ENCODE measurements around the gene TPO. TPM values are rescaled to one million over a fixed set of nuclear protein-coding genes. Genes with fewer than 3 reads are reported as not detected.
A peak's percentile ranks its signal among the peaks of the same experiment; 100 is the strongest.
"Not testable (repeated sequence)": the region's sequence is repeated elsewhere in the genome, so short reads cannot be mapped to it uniquely, and the experiment has no call there.

The TPO gene
- polyA plus RNA-seq, 1 donor = 0.20 TPM

- DNase-seq = no peak
Observed at GRCh38 chr2:1405124-1405523, 8.1 kb upstream of the TPO start.

- DNase-seq = no peak
Observed at GRCh38 chr2:1405967-1406366, 7.3 kb upstream of the TPO start.

GRCh38 chr2:1406434-1406833 is 6.8 kb upstream of the TPO start:
- DNase-seq = no peak

- DNase-seq = peak; percentile 40
Observed at GRCh38 chr2:1407950-1408675, 5.2 kb upstream of the TPO start.

GRCh38 chr2:1414121-1414520 is 858 bp downstream of the TPO start:
- DNase-seq = no peak

GRCh38 chr2:1414901-1415300 is 1.6 kb downstream of the TPO start:
- DNase-seq = not testable (repeated sequence)

- DNase-seq = no peak
Observed at GRCh38 chr2:1415501-1415900, 2.2 kb downstream of the TPO start.

- DNase-seq = no peak
Observed at GRCh38 chr2:1418566-1418965, 5.3 kb downstream of the TPO start.

- DNase-seq = no peak
Observed at GRCh38 chr2:1420746-1421480, 7.7 kb downstream of the TPO start.

GRCh38 chr2:1421731-1422130 is 8.5 kb downstream of the TPO start:
- DNase-seq = no peak

- no peak for DNase-seq
Observed at GRCh38 chr2:1422131-1422530, 8.9 kb downstream of the TPO start.

GRCh38 chr2:1422716-1423285 is 9.5 kb downstream of the TPO start:
- no peak for DNase-seq

- no peak for DNase-seq
Observed at GRCh38 chr2:1427086-1427485, 13.8 kb downstream of the TPO start.

- no peak for DNase-seq
Observed at GRCh38 chr2:1429895-1430294, 16.6 kb downstream of the TPO start.

- no peak for DNase-seq
Observed at GRCh38 chr2:1430491-1430890, 17.2 kb downstream of the TPO start.

- no peak for DNase-seq
Observed at GRCh38 chr2:1431886-1432400, 18.7 kb downstream of the TPO start.

- no peak for DNase-seq
Observed at GRCh38 chr2:1432726-1433125, 19.5 kb downstream of the TPO start.

- no peak for DNase-seq
Observed at GRCh38 chr2:1436369-1436768, 23.1 kb downstream of the TPO start.

GRCh38 chr2:1437101-1437500 is 23.8 kb downstream of the TPO start:
- no peak for DNase-seq

GRCh38 chr2:1437537-1437936 is 24.3 kb downstream of the TPO start:
- DNase-seq = no peak

- no peak for DNase-seq
Observed at GRCh38 chr2:1438972-1439371, 25.7 kb downstream of the TPO start.

- no peak for DNase-seq
Observed at GRCh38 chr2:1440581-1440980, 27.3 kb downstream of the TPO start.

GRCh38 chr2:1446301-1446700 is 33.0 kb downstream of the TPO start:
- DNase-seq = no peak
